K562 (cell line): Measurements from ENCODE around the gene IDH1. TPM values are rescaled to one million over a fixed set of nuclear protein-coding genes. Genes with fewer than 3 reads are reported as not detected.

Experiments used
- ATAC-seq: fragments of 200-7000 bp; cut with Tn5 transposase; 3 replicates; pipeline ENCODE4 v1.9.1; 2020; ENCODE audit warnings: moderate library complexity
- BruUV-seq: library from RNA; stranded (reverse); fragments of 400-500 nt; replicated peaks from 2 replicates; lab custom pipeline; 2021; lab: Mats Ljungman, UMichigan
- CTCF ChIA-PET: fragments of 300-600 bp; formaldehyde crosslinking; extraction: SDS; loops from one replicate; lab custom pipeline; 2021; ENCODE audit warnings: low intra/inter-chr PET ratio; lab: Yijun Ruan, JAX
- POLR2A ChIA-PET: fragments of 300-600, 350-650 bp; sonication (Branson Sonifier 250); formaldehyde crosslinking; extraction: SDS; loops from one replicate; lab custom pipeline; 2021; ENCODE audit warnings: antibody characterized with exemption, inconsistent platforms; lab: Yijun Ruan, JAX
- DNase-seq, 4 experiments: peaks; one replicate each; pipeline versions ENCODE4 v3.0.0 to v3.0.0-alpha.2; 2011 to 2018; ENCODE audit warnings: low spot score in 3 of 4, mixed read lengths in 3 of 4; ENCODE audit errors: extremely low read depth in 1 of 4
- FAIRE-seq: peaks from 2 replicates; lab custom pipeline; 2011; peaks lifted over from hg19 to GRCh38; lab: Jason Lieb, UNC
- H2AFZ ChIP-seq: 2 replicates; pipeline ENCODE4 v1.6.0; 2011; ENCODE audit warnings: low read depth, low read length, control low read depth, inconsistent platforms
- H3K27ac ChIP-seq: fragments of 200-600 bp; 3 replicates; pipeline ENCODE4 v1.8.0; 2011; ENCODE audit warnings: low read depth, mild to moderate bottlenecking, control low read depth, inconsistent platforms, low read length, moderate library complexity, mixed read lengths; ENCODE audit errors: extremely low read depth
- H3K27me3 ChIP-seq, 2 experiments: fragments of 300-600 bp in 1 of 2; 2 replicates in 1 of 2; 3 replicates in 1 of 2; pipeline versions ENCODE4 v1.6.0 to v1.8.0; 2011; ENCODE audit warnings: inconsistent platforms in 2 of 2, low read length in 2 of 2, mild to moderate bottlenecking in 1 of 2, mixed read lengths in 1 of 2, moderate library complexity in 1 of 2; ENCODE audit not compliant: control insufficient read depth in 2 of 2, insufficient read depth in 2 of 2
- H3K36me3 ChIP-seq: fragments of 300-600 bp; 3 replicates; pipeline ENCODE4 v1.8.0; 2011; ENCODE audit warnings: mild to moderate bottlenecking, low read length, inconsistent platforms; ENCODE audit not compliant: control insufficient read depth, insufficient read depth
- H3K4me1 ChIP-seq, 2 experiments: fragments of 200-600 bp in 1 of 2; replicated peaks in 1 of 2; 2 replicates in 1 of 2; 3 replicates in 1 of 2; pipeline versions ENCODE4 v1.5.1 to v1.8.0; 2011; ENCODE audit warnings: inconsistent platforms in 2 of 2, low read length in 2 of 2, mild to moderate bottlenecking in 1 of 2, mixed read lengths in 1 of 2, moderate library complexity in 1 of 2; ENCODE audit not compliant: control insufficient read depth in 2 of 2, insufficient read depth in 2 of 2
- H3K4me2 ChIP-seq: 2 replicates; pipeline ENCODE4 v1.6.1; 2011; ENCODE audit warnings: low read length, control low read depth, inconsistent platforms, mixed read lengths; ENCODE audit not compliant: insufficient read depth
- H3K4me3 ChIP-seq: fragments of 200-600 bp; sonication (generic), shearing (Covaris generic); 2 replicates; pipeline ENCODE4 v1.5.1; 2016; ENCODE audit warnings: control low read depth, inconsistent platforms
- H3K79me2 ChIP-seq: fragments of 200-600 bp; 3 replicates; pipeline ENCODE4 v1.8.0; 2011; ENCODE audit warnings: low read length, inconsistent platforms; ENCODE audit not compliant: control insufficient read depth, insufficient read depth
- H3K9ac ChIP-seq, 2 experiments: 2 replicates each; pipeline versions ENCODE4 v1.6.0 to v1.6.1; 2011; ENCODE audit warnings: low read depth in 2 of 2, low read length in 2 of 2, control low read depth in 1 of 2, inconsistent platforms in 1 of 2, mild to moderate bottlenecking in 1 of 2, mixed read lengths in 1 of 2; ENCODE audit not compliant: insufficient read depth in 1 of 2
- H3K9me1 ChIP-seq: one replicate; pipeline ENCODE4 v1.6.0; 2011; ENCODE audit warnings: inconsistent platforms, mild to moderate bottlenecking, low read length, moderate library complexity; ENCODE audit not compliant: control insufficient read depth, insufficient read depth
- H3K9me3 ChIP-seq: replicated peaks from 2 replicates; pipeline ENCODE4 v1.5.1; 2011; ENCODE audit warnings: low read depth, low read length, inconsistent platforms; ENCODE audit not compliant: control insufficient read depth, insufficient read depth
- H4K20me1 ChIP-seq: replicated peaks from 2 replicates; pipeline ENCODE4 v1.6.1; 2011; ENCODE audit warnings: low read length, inconsistent platforms, mixed read lengths; ENCODE audit not compliant: control insufficient read depth, insufficient read depth
- ILK ChIP-seq: fragments of 450-650 bp; IDR thresholded peaks from 2 replicates; pipeline ENCODE4 v1.6.1; 2016; ENCODE audit warnings: missing genetic modification characterization, low read depth, mild to moderate bottlenecking, missing compliant biosample characterization, moderate library complexity, borderline replicate concordance
- KLF6 ChIP-seq: fragments of 250-450 bp; sonication (Bioruptor Pico); IDR thresholded peaks from 2 replicates; pipeline ENCODE4 v1.4.0; 2020; ENCODE audit warnings: mild to moderate bottlenecking, moderate library complexity, borderline replicate concordance
- L3MBTL2 ChIP-seq: fragments of 450-650 bp; IDR thresholded peaks from 2 replicates; pipeline ENCODE4 v1.6.1; 2016; ENCODE audit warnings: mild to moderate bottlenecking, moderate library complexity
- SIN3B ChIP-seq: fragments of 450-650 bp; IDR thresholded peaks from 2 replicates; pipeline ENCODE4 v1.6.1; 2017; ENCODE audit warnings: low read depth, mild to moderate bottlenecking, moderate library complexity
- WGBS: fragments of 100-300 bp; shearing (Covaris generic); methylation state at CpG from one replicate; pipeline ENCODE4 v1.1.6; 2016; ENCODE audit warnings: low coverage, mixed read lengths; ENCODE audit not compliant: insufficient coverage; ENCODE audit errors: missing lambda C conversion rate; 5-methylcytosine and 5-hydroxymethylcytosine counted together
- in situ Hi-C: fragments of 300-500 bp; cut with MboI; formaldehyde crosslinking; loops from 4 replicates; pipeline ENCODE4 v1.15.0; 2018; ENCODE audit warnings: inconsistent platforms, mixed read lengths
- intact Hi-C: fragments of 100-400 bp; cut with micrococcal nuclease; formaldehyde crosslinking; loops from 2 replicates; pipeline ENCODE4 v1.14.2; 2022
- polyA plus RNA-seq, 8 experiments: library from polyadenylated mRNA; depleted of rRNA in 4 of 8; stranded (reverse) in 5 of 8; unstranded in 3 of 8; fragments of >200 nt; fragmentation: Nextera tagmentation in 2 of 8; fragmentation: Illumina TruSeq in 1 of 8; extraction: Ambion mirVana in 2 of 8; extraction: Trizol in 1 of 8; gene quantifications; 2 replicates each; pipeline versions ENCODE4 v1.2.1 to v1.2.3, GENCODE V29; 2011 to 2014; ENCODE audit warnings: inconsistent platforms in 1 of 8, missing spikeins in 1 of 8
- total RNA-seq, 7 experiments: library from RNA; depleted of rRNA in 6 of 7; stranded (reverse); fragments of >200 nt in 6 of 7; fragmentation: Illumina TruSeq in 2 of 7; extraction: Trizol in 2 of 7; gene quantifications; 2 replicates each; pipeline versions ENCODE4 v1.2.1 to v1.2.3, GENCODE V29; 2011 to 2021; ENCODE audit warnings: low replicate concordance in 1 of 7
- TF ChIP-seq, protein P1 (sequence below), 2 experiments: fragments of 450-650 bp in 1 of 2; sonication (generic) in 1 of 2; formaldehyde crosslinking; conservative IDR thresholded peaks; 2 replicates each; pipeline versions ENCODE4 v1.4.0 to v1.8.1; 2020 to 2022; ENCODE audit warnings: mild to moderate bottlenecking in 1 of 2, missing genetic modification reagents in 1 of 2
- TF ChIP-seq, protein P2 (sequence below): sonication (generic); formaldehyde crosslinking; IDR thresholded peaks from 2 replicates; pipeline ENCODE4 v1.9.0; 2022; ENCODE audit warnings: mild to moderate bottlenecking, missing genetic modification reagents
- TF ChIP-seq, protein P3 (sequence below): fragments of 450-650 bp; IDR thresholded peaks from 2 replicates; pipeline ENCODE4 v1.6.1; 2016; ENCODE audit warnings: mild to moderate bottlenecking, moderate library complexity

The IDH1 gene
- total and polyA plus RNA-seq, 9 of the 15 experiments (the other 6 are each of a cell fraction or from before 2014, with no cell fraction given): 61.9 to 194 (median 101) TPM

DNA sequence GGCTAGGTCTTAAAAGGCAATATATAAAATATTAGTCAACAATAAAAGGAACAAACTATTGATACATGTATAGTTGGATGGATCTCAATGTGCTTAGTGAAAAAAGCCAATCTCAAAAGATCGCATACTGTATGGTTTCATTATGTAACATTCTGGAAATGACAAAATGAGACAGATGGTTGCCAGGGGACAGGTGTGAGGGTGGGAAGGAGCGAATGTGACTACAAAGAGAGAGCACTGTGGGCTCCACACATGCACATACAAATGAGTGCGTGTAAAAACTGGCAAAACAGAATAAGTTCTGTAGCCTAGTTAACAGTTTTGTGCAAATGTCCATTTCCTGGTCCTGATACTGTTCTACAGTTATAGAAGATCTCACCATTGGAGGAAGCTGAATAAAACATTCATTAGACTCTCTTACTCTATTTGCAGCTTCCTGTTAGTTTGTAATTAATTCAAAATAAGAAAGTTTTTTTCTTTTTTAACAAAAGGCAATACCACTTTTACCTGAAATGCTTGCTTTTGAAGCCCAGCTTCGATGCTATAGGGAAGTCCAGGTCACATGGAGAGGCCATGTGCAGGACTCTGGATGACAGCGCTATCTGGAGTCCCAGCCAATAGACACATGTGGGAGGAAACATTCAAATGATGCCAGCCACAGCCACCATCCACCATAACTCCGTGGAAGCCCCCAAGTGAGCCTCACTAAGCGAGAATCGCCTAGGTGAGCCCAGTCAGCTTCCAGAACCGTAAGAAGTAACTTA is 44.0 kb downstream of the IDH1 start:
- 48% methylated on average over 9 of the region's 9 CpGs for WGBS

More for the DNA sequence above, 44.0 kb downstream of the IDH1 start:
- TF ChIP-seq ILK (tag) (no peak), KLF6 (CRISPR knock-in tag) (no peak), SIN3B (no peak), L3MBTL2 (peak; percentile 58)
- TF ChIP-seq, protein P1, sequence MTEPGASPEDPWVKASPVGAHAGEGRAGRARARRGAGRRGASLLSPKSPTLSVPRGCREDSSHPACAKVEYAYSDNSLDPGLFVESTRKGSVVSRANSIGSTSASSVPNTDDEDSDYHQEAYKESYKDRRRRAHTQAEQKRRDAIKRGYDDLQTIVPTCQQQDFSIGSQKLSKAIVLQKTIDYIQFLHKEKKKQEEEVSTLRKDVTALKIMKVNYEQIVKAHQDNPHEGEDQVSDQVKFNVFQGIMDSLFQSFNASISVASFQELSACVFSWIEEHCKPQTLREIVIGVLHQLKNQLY (CRISPR knock-in tag; conservative IDR thresholded peaks at IDR 0.05): no peak
- TF ChIP-seq, protein P2, sequence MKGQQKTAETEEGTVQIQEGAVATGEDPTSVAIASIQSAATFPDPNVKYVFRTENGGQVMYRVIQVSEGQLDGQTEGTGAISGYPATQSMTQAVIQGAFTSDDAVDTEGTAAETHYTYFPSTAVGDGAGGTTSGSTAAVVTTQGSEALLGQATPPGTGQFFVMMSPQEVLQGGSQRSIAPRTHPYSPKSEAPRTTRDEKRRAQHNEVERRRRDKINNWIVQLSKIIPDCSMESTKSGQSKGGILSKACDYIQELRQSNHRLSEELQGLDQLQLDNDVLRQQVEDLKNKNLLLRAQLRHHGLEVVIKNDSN: peak; percentile 48; the same call in 1 of the 2 replicates
- TF ChIP-seq, protein P3, sequence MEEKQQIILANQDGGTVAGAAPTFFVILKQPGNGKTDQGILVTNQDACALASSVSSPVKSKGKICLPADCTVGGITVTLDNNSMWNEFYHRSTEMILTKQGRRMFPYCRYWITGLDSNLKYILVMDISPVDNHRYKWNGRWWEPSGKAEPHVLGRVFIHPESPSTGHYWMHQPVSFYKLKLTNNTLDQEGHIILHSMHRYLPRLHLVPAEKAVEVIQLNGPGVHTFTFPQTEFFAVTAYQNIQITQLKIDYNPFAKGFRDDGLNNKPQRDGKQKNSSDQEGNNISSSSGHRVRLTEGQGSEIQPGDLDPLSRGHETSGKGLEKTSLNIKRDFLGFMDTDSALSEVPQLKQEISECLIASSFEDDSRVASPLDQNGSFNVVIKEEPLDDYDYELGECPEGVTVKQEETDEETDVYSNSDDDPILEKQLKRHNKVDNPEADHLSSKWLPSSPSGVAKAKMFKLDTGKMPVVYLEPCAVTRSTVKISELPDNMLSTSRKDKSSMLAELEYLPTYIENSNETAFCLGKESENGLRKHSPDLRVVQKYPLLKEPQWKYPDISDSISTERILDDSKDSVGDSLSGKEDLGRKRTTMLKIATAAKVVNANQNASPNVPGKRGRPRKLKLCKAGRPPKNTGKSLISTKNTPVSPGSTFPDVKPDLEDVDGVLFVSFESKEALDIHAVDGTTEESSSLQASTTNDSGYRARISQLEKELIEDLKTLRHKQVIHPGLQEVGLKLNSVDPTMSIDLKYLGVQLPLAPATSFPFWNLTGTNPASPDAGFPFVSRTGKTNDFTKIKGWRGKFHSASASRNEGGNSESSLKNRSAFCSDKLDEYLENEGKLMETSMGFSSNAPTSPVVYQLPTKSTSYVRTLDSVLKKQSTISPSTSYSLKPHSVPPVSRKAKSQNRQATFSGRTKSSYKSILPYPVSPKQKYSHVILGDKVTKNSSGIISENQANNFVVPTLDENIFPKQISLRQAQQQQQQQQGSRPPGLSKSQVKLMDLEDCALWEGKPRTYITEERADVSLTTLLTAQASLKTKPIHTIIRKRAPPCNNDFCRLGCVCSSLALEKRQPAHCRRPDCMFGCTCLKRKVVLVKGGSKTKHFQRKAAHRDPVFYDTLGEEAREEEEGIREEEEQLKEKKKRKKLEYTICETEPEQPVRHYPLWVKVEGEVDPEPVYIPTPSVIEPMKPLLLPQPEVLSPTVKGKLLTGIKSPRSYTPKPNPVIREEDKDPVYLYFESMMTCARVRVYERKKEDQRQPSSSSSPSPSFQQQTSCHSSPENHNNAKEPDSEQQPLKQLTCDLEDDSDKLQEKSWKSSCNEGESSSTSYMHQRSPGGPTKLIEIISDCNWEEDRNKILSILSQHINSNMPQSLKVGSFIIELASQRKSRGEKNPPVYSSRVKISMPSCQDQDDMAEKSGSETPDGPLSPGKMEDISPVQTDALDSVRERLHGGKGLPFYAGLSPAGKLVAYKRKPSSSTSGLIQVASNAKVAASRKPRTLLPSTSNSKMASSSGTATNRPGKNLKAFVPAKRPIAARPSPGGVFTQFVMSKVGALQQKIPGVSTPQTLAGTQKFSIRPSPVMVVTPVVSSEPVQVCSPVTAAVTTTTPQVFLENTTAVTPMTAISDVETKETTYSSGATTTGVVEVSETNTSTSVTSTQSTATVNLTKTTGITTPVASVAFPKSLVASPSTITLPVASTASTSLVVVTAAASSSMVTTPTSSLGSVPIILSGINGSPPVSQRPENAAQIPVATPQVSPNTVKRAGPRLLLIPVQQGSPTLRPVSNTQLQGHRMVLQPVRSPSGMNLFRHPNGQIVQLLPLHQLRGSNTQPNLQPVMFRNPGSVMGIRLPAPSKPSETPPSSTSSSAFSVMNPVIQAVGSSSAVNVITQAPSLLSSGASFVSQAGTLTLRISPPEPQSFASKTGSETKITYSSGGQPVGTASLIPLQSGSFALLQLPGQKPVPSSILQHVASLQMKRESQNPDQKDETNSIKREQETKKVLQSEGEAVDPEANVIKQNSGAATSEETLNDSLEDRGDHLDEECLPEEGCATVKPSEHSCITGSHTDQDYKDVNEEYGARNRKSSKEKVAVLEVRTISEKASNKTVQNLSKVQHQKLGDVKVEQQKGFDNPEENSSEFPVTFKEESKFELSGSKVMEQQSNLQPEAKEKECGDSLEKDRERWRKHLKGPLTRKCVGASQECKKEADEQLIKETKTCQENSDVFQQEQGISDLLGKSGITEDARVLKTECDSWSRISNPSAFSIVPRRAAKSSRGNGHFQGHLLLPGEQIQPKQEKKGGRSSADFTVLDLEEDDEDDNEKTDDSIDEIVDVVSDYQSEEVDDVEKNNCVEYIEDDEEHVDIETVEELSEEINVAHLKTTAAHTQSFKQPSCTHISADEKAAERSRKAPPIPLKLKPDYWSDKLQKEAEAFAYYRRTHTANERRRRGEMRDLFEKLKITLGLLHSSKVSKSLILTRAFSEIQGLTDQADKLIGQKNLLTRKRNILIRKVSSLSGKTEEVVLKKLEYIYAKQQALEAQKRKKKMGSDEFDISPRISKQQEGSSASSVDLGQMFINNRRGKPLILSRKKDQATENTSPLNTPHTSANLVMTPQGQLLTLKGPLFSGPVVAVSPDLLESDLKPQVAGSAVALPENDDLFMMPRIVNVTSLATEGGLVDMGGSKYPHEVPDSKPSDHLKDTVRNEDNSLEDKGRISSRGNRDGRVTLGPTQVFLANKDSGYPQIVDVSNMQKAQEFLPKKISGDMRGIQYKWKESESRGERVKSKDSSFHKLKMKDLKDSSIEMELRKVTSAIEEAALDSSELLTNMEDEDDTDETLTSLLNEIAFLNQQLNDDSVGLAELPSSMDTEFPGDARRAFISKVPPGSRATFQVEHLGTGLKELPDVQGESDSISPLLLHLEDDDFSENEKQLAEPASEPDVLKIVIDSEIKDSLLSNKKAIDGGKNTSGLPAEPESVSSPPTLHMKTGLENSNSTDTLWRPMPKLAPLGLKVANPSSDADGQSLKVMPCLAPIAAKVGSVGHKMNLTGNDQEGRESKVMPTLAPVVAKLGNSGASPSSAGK: peak; percentile 59
- H3K9me3 ChIP-seq: no peaks in the 10 kb centered on the region
- no peaks in the 10 kb centered on the region for H3K9me1 ChIP-seq
- H3K4me1 ChIP-seq: no peaks in the 10 kb centered on the region; a peak in 1 of 5 replicates
- DNase-seq (no peak), ATAC-seq (peak; percentile 51; the same call in 2 of the 3 replicates), FAIRE-seq (no peak)
- no peaks in the 10 kb centered on the region for H4K20me1 ChIP-seq
- ChIA-PET CTCF (interaction anchor here (0.6 kb wide), 1 partner anchor 17 kb away, joined by 3 read pairs; no protein-coding TSS in a partner anchor), POLR2A (no interaction called here)
- H3K4me2 ChIP-seq: no peak overlapping the region
- H3K27me3 ChIP-seq: no peaks in the 10 kb centered on the region
- intact Hi-C loops (no loop called here), in situ Hi-C loops (no loop called here)
- no peaks in the 10 kb centered on the region for H3K36me3 ChIP-seq
- no TSS peak for BruUV-seq
- no peaks in the 10 kb centered on the region for H3K79me2 ChIP-seq
- H3K4me3 ChIP-seq: no peak overlapping the region
- H2AFZ ChIP-seq: peak overlapping the region; percentile 44; the same call in 1 of the 2 replicates
- no peak overlapping the region for H3K9ac ChIP-seq
- H3K27ac ChIP-seq: no peak overlapping the region
